Measurements from ENCODE around the gene FAM83F. TPM values are rescaled to one million over a fixed set of nuclear protein-coding genes. Genes with fewer than 3 reads are reported as not detected.

The FAM83F gene
- total and polyA plus RNA-seq, 10 of the 15 experiments (the other 5 are each of a cell fraction or from before 2014, with no cell fraction given) = 0.01 to 0.05 (median 0.01) TPM; not detected in 7

DNA sequence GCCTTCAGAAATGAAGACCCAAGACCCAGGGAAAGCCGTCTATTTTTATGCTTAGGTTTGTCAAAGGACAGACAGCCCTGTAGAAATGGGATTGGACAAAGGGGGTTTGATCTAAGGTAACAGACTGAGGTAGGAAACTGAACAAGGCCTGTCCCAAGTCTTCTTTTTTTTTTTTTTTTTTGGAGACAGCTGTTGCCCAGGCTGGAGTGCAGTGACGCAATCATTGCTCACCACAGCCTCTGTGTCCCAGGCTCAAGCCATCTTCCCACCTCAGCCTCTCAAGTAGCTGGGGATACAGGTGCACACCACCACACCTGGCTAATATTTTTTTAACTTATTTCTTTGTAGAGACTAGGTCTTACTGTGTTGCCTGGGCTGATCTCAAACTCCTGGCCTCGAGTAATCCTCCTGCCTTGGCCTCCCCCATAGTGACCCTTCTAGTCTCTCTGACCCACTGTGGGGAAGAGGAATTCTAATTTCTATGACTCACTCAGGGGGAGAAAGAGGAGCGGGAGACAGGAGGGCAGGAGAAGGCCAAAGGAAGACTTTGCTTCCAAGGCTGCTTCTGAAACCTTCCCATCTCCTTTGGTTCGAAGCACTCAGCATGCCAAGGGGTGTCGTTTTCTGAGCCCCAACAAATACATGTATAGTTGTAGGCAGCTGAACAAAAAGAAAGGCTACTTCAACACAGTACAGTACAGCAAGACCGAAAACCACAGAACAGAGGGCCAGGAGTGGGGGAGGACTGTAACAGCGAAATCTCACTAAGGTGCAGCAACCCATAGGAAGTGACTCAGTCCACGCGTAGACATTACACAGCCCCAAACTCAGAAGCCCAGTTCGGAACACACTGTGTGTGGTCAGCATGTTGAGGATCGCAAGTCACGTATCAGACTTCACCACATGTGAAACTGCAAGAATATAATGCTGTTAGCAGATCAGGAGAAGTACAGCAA lies 33.7 kb upstream of the FAM83F start (continued):
- TF ChIP-seq, protein P1, sequence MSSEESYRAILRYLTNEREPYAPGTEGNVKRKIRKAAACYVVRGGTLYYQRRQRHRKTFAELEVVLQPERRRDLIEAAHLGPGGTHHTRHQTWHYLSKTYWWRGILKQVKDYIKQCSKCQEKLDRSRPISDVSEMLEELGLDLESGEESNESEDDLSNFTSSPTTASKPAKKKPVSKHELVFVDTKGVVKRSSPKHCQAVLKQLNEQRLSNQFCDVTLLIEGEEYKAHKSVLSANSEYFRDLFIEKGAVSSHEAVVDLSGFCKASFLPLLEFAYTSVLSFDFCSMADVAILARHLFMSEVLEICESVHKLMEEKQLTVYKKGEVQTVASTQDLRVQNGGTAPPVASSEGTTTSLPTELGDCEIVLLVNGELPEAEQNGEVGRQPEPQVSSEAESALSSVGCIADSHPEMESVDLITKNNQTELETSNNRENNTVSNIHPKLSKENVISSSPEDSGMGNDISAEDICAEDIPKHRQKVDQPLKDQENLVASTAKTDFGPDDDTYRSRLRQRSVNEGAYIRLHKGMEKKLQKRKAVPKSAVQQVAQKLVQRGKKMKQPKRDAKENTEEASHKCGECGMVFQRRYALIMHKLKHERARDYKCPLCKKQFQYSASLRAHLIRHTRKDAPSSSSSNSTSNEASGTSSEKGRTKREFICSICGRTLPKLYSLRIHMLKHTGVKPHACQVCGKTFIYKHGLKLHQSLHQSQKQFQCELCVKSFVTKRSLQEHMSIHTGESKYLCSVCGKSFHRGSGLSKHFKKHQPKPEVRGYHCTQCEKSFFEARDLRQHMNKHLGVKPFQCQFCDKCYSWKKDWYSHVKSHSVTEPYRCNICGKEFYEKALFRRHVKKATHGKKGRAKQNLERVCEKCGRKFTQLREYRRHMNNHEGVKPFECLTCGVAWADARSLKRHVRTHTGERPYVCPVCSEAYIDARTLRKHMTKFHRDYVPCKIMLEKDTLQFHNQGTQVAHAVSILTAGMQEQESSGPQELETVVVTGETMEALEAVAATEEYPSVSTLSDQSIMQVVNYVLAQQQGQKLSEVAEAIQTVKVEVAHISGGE (CRISPR knock-in tag; IDR thresholded peaks at IDR 0.05) = no peak
- TF ChIP-seq POLR2AphosphoS5 (IDR thresholded peaks at IDR 0.05; ENCODE audit: low read length) (0 out of 2 replicates have a peak, but pooled peaks have one; percentile 43), POLR2A (IDR thresholded peaks at IDR 0.05; ENCODE audit: low read depth, low read length) (peak; percentile 37; the same call in 1 of the 2 replicates), ZNF207 (IDR thresholded peaks at IDR 0.05; ENCODE audit: borderline replicate concordance) (no peak), HCFC1 (IDR thresholded peaks at IDR 0.05; ENCODE audit: low read length) (no peak), SUZ12 (IDR thresholded peaks at IDR 0.05; ENCODE audit: unreplicated experiment) (no peak), NR2C1 (IDR thresholded peaks at IDR 0.05) (no peak), E2F4 (IDR thresholded peaks at IDR 0.05; ENCODE audit: low read depth, low read length) (no peak), NR2C2 (IDR thresholded peaks at IDR 0.05; ENCODE audit: borderline replicate concordance, control insufficient read depth, insufficient read length, low read depth) (no peak), SMAD5 (IDR thresholded peaks at IDR 0.05; ENCODE audit: low read depth) (no peak), SP1 (IDR thresholded peaks at IDR 0.05; ENCODE audit: low read depth, low read length) (peak; percentile 28), RELA (IDR thresholded peaks at IDR 0.05; ENCODE audit: borderline replicate concordance, partially characterized antibody) (no peak), NFXL1 (IDR thresholded peaks at IDR 0.05; ENCODE audit: borderline replicate concordance) (no peak), SMAD1 (IDR thresholded peaks at IDR 0.05; ENCODE audit: low read depth, partially characterized antibody) (no peak), USF2 (IDR thresholded peaks at IDR 0.05; ENCODE audit: borderline replicate concordance, low read depth, low read length) (no peak), MEF2A (IDR thresholded peaks at IDR 0.05; ENCODE audit: insufficient read depth, low read depth, low read length) (0 out of 2 replicates have a peak, but pooled peaks have one; percentile 17), ZBTB33 (IDR thresholded peaks at IDR 0.05) (0 out of 2 replicates have a peak, but pooled peaks have one; percentile 8), FOXM1 (IDR thresholded peaks at IDR 0.05; ENCODE audit: low read depth, low read length) (peak; percentile 91; the same call in 1 of the 2 replicates), LARP7 (IDR thresholded peaks at IDR 0.05) (0 out of 2 replicates have a peak, but pooled peaks have one; percentile 29), BMI1 (IDR thresholded peaks at IDR 0.05; ENCODE audit: borderline replicate concordance) (no peak), KAT2A (conservative IDR thresholded peaks at IDR 0.05; ENCODE audit: control insufficient read depth, low read depth, low read length) (no peak)

Data from GM12878 (cell line).